GM18498 (cell line): ENCODE results near the gene MYH13.

Experiments used
- ATAC-seq: cut with Tn5 transposase; IDR thresholded peaks from one replicate; pipeline ENCODE4 v1.9.1; 2021; ENCODE audit warnings: mild to moderate bottlenecking, moderate library complexity; ENCODE audit not compliant: unreplicated experiment

Gene MYH13

GRCh38 chr17:10349403-10349802 is 23.4 kb downstream of the MYH13 start:
- no peak for ATAC-seq

DNA sequence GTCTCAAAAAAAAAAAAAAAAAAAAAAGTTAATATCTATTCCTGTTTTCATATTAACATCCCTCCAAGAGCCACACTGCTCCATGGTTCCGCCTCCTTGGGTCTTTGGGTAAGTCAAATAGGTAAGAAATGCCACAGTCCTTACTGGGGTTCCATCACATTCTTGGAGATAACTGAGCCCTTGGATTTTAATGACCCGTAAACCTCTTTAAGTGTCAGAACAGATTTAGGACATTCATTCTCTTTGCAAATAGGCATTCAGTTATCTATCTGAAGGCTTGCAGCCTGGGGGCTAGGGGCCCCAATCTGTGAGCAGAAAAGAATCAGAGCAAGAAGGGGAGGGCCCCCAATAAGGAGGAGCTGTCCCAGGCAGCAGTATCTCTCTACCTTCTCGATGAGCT is 28.0 kb downstream of the MYH13 start:
- no peak for ATAC-seq

- no peak for ATAC-seq
These were observed 33.8 kb downstream of the MYH13 start for GRCh38 chr17:10339051-10339450.

DNA sequence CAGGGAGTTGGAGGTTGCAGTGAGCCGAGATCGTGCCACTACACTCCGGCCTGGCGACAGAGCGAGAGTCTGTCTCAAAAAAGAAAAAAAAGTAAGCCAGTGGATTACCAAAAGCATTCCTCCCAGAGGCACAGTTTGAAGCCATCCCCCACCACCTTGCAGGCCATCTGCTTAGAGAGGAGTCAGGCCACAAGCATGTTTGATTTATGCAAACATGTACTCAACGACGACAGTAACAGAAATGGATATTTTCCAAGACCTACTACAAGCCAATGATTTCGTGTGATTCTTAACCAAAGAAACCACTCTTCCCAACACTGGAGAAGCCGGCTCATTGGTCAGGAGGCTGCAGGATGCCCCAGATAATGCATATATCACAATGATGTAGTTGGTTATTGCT is 34.8 kb downstream of the MYH13 start:
- no peak for ATAC-seq

- no peak for ATAC-seq
These were observed 35.7 kb downstream of the MYH13 start for GRCh38 chr17:10337136-10337535.

DNA sequence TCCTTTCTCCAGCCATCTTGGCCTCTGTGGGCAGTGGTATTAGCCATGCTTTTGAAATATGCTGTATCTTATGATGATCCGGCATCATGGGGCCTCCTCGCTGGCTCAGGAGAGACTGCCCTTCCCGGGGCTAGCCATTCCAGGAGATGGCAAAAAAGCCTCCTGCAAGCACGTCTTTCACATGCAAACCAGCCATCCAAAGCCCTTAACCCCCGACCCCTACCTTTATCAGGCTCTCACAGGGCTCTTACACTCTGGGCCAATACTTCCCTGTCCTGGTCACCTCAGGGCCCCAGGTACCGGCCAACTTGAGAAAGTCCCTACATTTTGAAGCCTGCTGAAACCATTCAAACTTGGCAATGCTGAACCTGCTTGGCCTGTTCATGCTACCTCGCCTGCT is 36.4 kb downstream of the MYH13 start:
- ATAC-seq, result no peak

GRCh38 chr17:10332515-10332914 is 40.3 kb downstream of the MYH13 start:
- ATAC-seq, result no peak

- no peak for ATAC-seq
These were observed 43.6 kb downstream of the MYH13 start for GRCh38 chr17:10328971-10329923.

GRCh38 chr17:10328206-10328605 is 44.6 kb downstream of the MYH13 start:
- no peak for ATAC-seq

DNA sequence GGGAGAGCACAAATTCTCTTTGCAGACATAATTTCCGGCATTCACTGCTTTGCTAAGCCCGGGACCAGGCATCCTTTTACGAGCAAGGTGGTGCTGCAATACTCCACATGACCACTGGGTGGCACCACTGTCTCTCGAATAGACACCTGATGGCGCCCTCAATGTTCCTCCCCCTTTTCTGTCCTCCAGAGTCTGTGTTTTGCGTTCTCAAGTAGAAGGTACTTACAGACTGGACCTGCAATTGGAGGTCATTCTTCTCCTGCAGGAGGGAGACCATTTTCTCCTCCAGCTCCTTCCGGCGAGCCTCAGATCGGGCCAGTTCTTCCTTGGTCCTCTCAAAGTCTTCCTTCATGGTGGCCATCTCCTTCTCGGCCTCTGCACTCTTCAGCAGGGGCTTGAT is 45.2 kb downstream of the MYH13 start:
- ATAC-seq, result peak; percentile 46

GRCh38 chr17:10325031-10325695 is 47.6 kb downstream of the MYH13 start:
- ATAC-seq, result no peak

DNA sequence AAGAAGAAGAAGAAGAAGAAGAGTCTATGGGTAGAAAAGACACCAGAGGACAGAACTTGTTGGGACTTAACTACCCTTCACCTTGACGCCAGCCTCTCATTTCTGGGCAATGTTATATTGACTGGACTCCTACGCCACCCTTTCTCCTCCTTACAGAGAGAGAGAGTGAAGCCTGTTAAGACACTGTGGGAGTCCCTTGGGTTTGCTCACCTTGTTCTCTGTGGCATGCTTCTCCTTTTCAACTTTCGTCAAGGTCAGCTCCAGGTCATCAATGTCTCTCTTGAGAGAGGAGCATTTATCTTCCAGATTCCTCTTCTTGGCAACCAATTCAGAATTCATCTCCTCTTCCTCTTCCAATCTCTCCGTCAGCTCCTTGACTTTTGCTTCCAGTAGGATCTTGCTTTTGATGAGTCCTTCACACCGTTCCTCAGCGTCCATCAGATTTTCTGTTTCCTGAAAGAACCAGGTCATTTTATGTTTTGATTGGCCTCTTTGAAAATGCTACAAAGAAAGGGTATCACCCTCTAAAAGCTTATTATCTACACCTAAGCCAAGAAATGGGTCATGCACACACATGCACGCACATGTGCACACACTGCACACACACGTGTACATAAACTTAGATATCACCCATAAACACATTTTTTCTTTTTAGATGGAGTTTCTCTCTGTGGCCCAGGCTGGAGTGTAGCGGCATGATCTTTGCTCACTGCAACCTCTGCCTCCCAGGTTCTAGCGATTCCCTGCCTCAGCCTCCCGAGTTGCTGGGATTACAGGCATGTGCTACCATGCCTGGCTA is 48.8 kb downstream of the MYH13 start:
- no peak for ATAC-seq

DNA sequence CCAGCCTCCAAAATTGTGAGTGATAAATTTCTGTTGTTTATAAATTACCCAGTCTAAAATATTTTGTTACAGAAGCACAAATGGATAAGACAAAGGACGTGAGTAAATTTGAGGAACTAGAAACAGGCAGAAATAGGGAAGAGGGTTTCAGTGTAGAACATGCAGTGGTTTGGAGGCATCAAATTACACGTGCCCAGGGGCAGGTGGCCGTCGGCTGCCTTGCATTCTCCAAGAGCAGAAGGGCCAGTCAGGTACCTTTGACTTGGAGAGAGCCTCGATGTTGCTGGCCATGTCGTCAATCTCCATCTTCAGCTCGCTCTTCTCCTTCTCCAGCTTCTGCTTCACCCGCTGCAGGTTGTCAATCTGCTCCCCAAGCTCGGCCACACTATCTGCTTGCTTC is 54.3 kb downstream of the MYH13 start:
- no peak for ATAC-seq

DNA sequence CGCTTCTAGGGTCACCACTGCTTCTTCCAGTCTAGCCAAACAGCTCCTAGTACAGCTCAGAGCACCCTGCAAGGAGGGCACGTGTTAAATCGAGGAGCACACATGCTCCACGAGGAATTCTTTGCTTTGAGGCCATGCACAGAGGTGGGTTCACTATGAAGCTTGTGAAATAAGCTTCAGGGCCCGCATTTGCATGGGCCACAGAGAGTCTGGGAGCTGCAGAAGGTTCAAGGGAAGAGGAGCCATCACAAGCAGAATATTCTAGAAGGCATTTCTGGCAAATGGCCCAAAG is 55.3 kb downstream of the MYH13 start:
- no peak for ATAC-seq

DNA sequence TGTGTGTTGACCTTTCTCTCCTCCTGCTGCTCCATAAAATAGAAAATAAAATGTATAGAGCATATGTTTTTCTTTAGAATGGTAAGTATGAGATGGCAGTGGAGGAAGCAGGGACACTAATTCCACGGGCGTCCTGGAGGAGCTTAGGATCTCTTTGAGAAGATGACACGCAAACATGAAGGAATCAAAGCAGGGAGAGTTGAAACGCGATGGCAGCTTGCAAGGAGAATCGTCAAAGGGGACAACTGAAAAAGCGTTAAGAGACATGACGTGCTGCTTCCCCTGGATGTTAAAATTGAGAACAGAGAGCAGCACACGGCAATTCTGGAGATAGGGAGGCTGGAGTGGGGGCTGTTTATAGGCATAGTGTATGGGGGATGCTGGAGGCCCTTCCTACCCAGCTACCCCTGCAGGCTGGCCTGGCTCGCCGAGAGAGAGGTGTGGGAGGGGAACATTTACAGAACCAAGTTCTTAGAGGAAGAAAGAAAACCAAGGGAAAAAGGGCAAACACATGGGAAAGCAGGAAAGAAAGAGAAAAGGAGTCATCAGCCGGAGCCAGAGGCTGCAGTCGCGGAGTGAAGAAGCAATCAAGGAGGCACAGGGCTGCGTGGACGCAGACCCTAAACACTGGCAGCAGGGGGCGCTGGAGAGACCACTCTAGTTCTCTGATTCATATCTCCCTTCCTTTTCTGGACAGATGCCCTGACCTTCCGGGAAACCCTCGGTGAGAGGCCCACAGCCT is 55.8 kb downstream of the MYH13 start:
- no peak for ATAC-seq

DNA sequence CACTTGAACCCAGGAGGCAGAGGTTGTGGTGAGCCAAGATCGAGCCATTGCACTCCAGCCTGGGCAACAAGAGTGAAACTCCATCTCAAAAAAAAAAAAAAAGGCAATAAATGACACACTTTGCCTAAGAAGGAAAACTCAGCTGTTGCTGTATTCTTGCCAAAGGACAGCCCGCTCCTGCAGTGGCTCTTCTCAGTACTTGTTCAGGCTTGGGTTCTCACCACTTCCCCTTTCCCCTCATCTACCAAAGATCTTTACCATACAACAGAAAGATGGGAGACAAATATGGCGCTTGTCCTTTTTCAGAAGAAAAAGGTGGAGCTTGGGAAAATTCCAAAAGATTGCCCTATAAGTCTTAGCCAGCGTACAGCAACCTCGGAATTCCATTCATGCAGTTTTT is 58.5 kb downstream of the MYH13 start:
- ATAC-seq, result no peak

GRCh38 chr17:10313037-10313672 is 59.7 kb downstream of the MYH13 start:
- no peak for ATAC-seq

GRCh38 chr17:10311131-10311530 is 61.7 kb downstream of the MYH13 start:
- ATAC-seq, result no peak

GRCh38 chr17:10309003-10309974 is 63.5 kb downstream of the MYH13 start:
- ATAC-seq, result no peak
